PC-3 (cell line): ENCODE measurements around the gene CTAG1B.

ENCODE experiments used
- CTCF ChIP-seq: fragments of 300-600 bp; sonication (generic); conservative IDR thresholded peaks from 2 replicates; pipeline ENCODE4 v1.5.1; 2017; ENCODE audit warnings: antibody characterized with exemption, low read depth, mild to moderate bottlenecking, low read length
- EZH2 ChIP-seq: fragments of 300-600 bp; sonication (generic); IDR thresholded peaks from one replicate; pipeline ENCODE4 v1.6.1; 2017; ENCODE audit warnings: antibody characterized with exemption, mild to moderate bottlenecking, low read length; ENCODE audit not compliant: unreplicated experiment
- EZH2phosphoT487 ChIP-seq: fragments of 300-600 bp; sonication (generic); IDR thresholded peaks from 2 replicates; pipeline ENCODE4 v1.6.1; 2018; ENCODE audit warnings: mild to moderate bottlenecking, antibody characterized with exemption, low read length, borderline replicate concordance

GRCh38 chrX:154654925-154655324 lies 35.8 kb upstream of the CTAG1B start:
- no peak for TF ChIP-seq CTCF
- no peak for TF ChIP-seq EZH2phosphoT487
- no peak for TF ChIP-seq EZH2
